Iris pigment epithelial cell (primary cell): ENCODE results near the gene FAAP24.
"Not testable (repeated sequence)": the region's sequence is repeated elsewhere in the genome, so short reads cannot be mapped to it uniquely, and the experiment has no call there.

Experiments used
- DNase-seq: peaks from one replicate; pipeline ENCODE4 v3.0.0-alpha.2; 2011; ENCODE audit warnings: low read depth

The FAAP24 gene

GRCh38 chr19:32971715-32972540 lies at the start of gene FAAP24, which contains the start of gene CEP89:
Gene FAAP24 (plus strand): TSS chr19:32972242. CDS start chr19:32973197, 955 bp downstream.
Gene CEP89 (minus strand): TSS chr19:32971958. CDS start chr19:32971874, 84 bp downstream.
- peak; percentile 99 for DNase-seq

- DNase-seq, result peak; percentile 29
These were observed 47.8 kb upstream of the FAAP24 start for GRCh38 chr19:32924200-32924599.

GRCh38 chr19:32928806-32929205 lies 43.2 kb upstream of the FAAP24 start:
- DNase-seq, result peak; percentile 9

GRCh38 chr19:32930567-32930966 lies 41.5 kb upstream of the FAAP24 start:
- no peak for DNase-seq

GRCh38 chr19:32933571-32933970 lies 38.5 kb upstream of the FAAP24 start:
- DNase-seq, result no peak

- DNase-seq, result no peak
These were observed 36.4 kb upstream of the FAAP24 start for GRCh38 chr19:32935629-32936028.

- DNase-seq, result no peak
These were observed 36.0 kb upstream of the FAAP24 start for GRCh38 chr19:32936065-32936464.

- peak; percentile 62 for DNase-seq
These were observed 30.8 kb upstream of the FAAP24 start for GRCh38 chr19:32941273-32941672.

- DNase-seq, result no peak
These were observed 26.8 kb upstream of the FAAP24 start for GRCh38 chr19:32945260-32945659.

GRCh38 chr19:32966750-32967149 lies 5.3 kb upstream of the FAAP24 start:
- DNase-seq, result no peak

- DNase-seq, result no peak
These were observed 2.5 kb upstream of the FAAP24 start for GRCh38 chr19:32969549-32969948.

- peak; percentile 1 for DNase-seq
These were observed 938 bp upstream of the FAAP24 start for GRCh38 chr19:32971012-32971595.

GRCh38 chr19:32976223-32976805 lies 4.3 kb downstream of the FAAP24 start:
- DNase-seq, result peak; percentile 62

- peak; percentile 34 for DNase-seq
These were observed 5.2 kb downstream of the FAAP24 start for GRCh38 chr19:32977280-32977679.

- DNase-seq, result not testable (repeated sequence)
These were observed 5.8 kb downstream of the FAAP24 start for GRCh38 chr19:32977813-32978212.

GRCh38 chr19:32979807-32980206 lies 7.8 kb downstream of the FAAP24 start:
- not testable (repeated sequence) for DNase-seq

- not testable (repeated sequence) for DNase-seq
These were observed 10.4 kb downstream of the FAAP24 start for GRCh38 chr19:32982488-32982887.

- DNase-seq, result not testable (repeated sequence)
These were observed 16.2 kb downstream of the FAAP24 start for GRCh38 chr19:32988254-32988653.

- DNase-seq, result no peak
These were observed 16.7 kb downstream of the FAAP24 start for GRCh38 chr19:32988724-32989123.

GRCh38 chr19:32995966-32996365 lies 23.9 kb downstream of the FAAP24 start:
- DNase-seq, result not testable (repeated sequence)

- DNase-seq, result peak; percentile 4
These were observed 25.0 kb downstream of the FAAP24 start for GRCh38 chr19:32997061-32997464.

- no peak for DNase-seq
These were observed 25.8 kb downstream of the FAAP24 start for GRCh38 chr19:32997716-32998355.
